DMS53 (cell line): ENCODE data around the gene STIMATE.
A peak's percentile ranks its signal among the peaks of the same experiment; 100 is the strongest.

Source experiments
- DNase-seq: peaks from one replicate; lab custom pipeline; 2025; lab: John Stamatoyannopoulos, UW

The STIMATE gene

GRCh38 chr3:52841211-52841980 is 56.0 kb downstream of the STIMATE start:
- no peak for DNase-seq

- no peak for DNase-seq
Measured at GRCh38 chr3:52839892-52840545, 57.3 kb downstream of the STIMATE start.

GRCh38 chr3:52839268-52839575 is 58.1 kb downstream of the STIMATE start:
- no peak for DNase-seq

- DNase-seq: no peak
Measured at GRCh38 chr3:52838561-52839267, 58.6 kb downstream of the STIMATE start.

GRCh38 chr3:52836986-52837385 is 60.4 kb downstream of the STIMATE start:
- DNase-seq: no peak

GRCh38 chr3:52836471-52836845 is 60.9 kb downstream of the STIMATE start:
- no peak for DNase-seq

- no peak for DNase-seq
Measured at GRCh38 chr3:52835766-52836470, 61.4 kb downstream of the STIMATE start.

GRCh38 chr3:52834871-52835501 is 62.4 kb downstream of the STIMATE start, which contains the start of gene MUSTN1:
MUSTN1 (minus strand) TSS chr3:52835019; CDS start chr3:52834948, 71 bp downstream.
- no peak for DNase-seq

- DNase-seq: no peak
Measured at GRCh38 chr3:52833202-52833601, 64.1 kb downstream of the STIMATE start.

- peak; percentile 77 for DNase-seq
Measured at GRCh38 chr3:52831500-52832301, 65.6 kb downstream of the STIMATE start.

- no peak for DNase-seq
Measured at GRCh38 chr3:52830535-52831258, 66.7 kb downstream of the STIMATE start, which contains the start of gene ITIH4. ITIH4 (minus strand) TSS chr3:52830672; CDS start chr3:52830642, 30 bp downstream.

- DNase-seq: no peak
Measured at GRCh38 chr3:52829906-52830463, 67.4 kb downstream of the STIMATE start.

- no peak for DNase-seq
Measured at GRCh38 chr3:52829482-52829881, 67.9 kb downstream of the STIMATE start.

GRCh38 chr3:52827866-52828376 is 69.4 kb downstream of the STIMATE start:
- peak; percentile 60 for DNase-seq

- DNase-seq: peak; percentile 42
Measured at GRCh38 chr3:52827441-52827840, 69.9 kb downstream of the STIMATE start.

- DNase-seq: no peak
Measured at GRCh38 chr3:52824037-52824436, 73.3 kb downstream of the STIMATE start.

- no peak for DNase-seq
Measured at GRCh38 chr3:52822363-52822762, 75.0 kb downstream of the STIMATE start.

- DNase-seq: peak; percentile 42
Measured at GRCh38 chr3:52820736-52821135, 76.6 kb downstream of the STIMATE start.

- no peak for DNase-seq
Measured at GRCh38 chr3:52819936-52820335, 77.4 kb downstream of the STIMATE start.

GRCh38 chr3:52817860-52818259 is 79.5 kb downstream of the STIMATE start:
- no peak for DNase-seq
